Measurements from ENCODE around the gene ANKMY1.

- TF ChIP-seq CTCF (IDR thresholded peaks at IDR 0.05): no peak
- no peak for TF ChIP-seq EP300 (IDR thresholded peaks at IDR 0.05)
These were observed 38.2 kb downstream of the ANKMY1 start for GRCh38 chr2:240519396-240520129.

All from stomach (tissue), 4 donors.